H9 (cell line): ENCODE measurements around the gene NUDCD2. TPM values are rescaled to one million over a fixed set of nuclear protein-coding genes. Genes with fewer than 3 reads are reported as not detected.

Experiments
- DNase-seq: peaks from one replicate; pipeline ENCODE4 v3.0.0-alpha.2; 2017
- H2AFZ ChIP-seq: one replicate; pipeline ENCODE4 v1.6.1; 2013; ENCODE audit warnings: mild to moderate bottlenecking, low read length, control low read depth, moderate library complexity
- H2AK5ac ChIP-seq: 2 replicates; pipeline ENCODE4 v1.6.1; 2013; ENCODE audit warnings: low read length, control low read depth, mixed read lengths; ENCODE audit not compliant: insufficient read length
- H2BK120ac ChIP-seq: one replicate; pipeline ENCODE4 v1.6.1; 2013; ENCODE audit warnings: low read depth, mild to moderate bottlenecking, low read length, control low read depth, inconsistent platforms; ENCODE audit not compliant: poor library complexity, severe bottlenecking
- H2BK12ac ChIP-seq: 2 replicates; pipeline ENCODE4 v1.6.1; 2013; ENCODE audit warnings: low read length, control low read depth, mixed read lengths, low read depth; ENCODE audit not compliant: insufficient read length
- H2BK15ac ChIP-seq: 2 replicates; pipeline ENCODE4 v1.6.1; 2013; ENCODE audit warnings: low read depth, low read length, control low read depth
- H2BK20ac ChIP-seq: one replicate; pipeline ENCODE4 v1.6.1; 2013; ENCODE audit warnings: low read depth, mild to moderate bottlenecking, low read length, control low read depth, inconsistent platforms; ENCODE audit not compliant: poor library complexity, severe bottlenecking
- H2BK5ac ChIP-seq: 2 replicates; pipeline ENCODE4 v1.6.1; 2013; ENCODE audit warnings: low read length, control low read depth, mixed read lengths; ENCODE audit not compliant: insufficient read length
- H3K14ac ChIP-seq: 2 replicates; pipeline ENCODE4 v1.6.1; 2013; ENCODE audit warnings: low read length, control low read depth; ENCODE audit not compliant: insufficient read depth
- H3K18ac ChIP-seq: 2 replicates; pipeline ENCODE4 v1.6.1; 2013; ENCODE audit warnings: low read depth, mild to moderate bottlenecking, mixed read lengths, low read length, control low read depth; ENCODE audit not compliant: insufficient read length
- H3K23ac ChIP-seq: 2 replicates; pipeline ENCODE4 v1.6.1; 2013; ENCODE audit warnings: low read length, control low read depth, mixed read lengths, low read depth; ENCODE audit not compliant: insufficient read length
- H3K23me2 ChIP-seq: 2 replicates; pipeline ENCODE4 v1.6.1; 2013; ENCODE audit warnings: low read depth, mild to moderate bottlenecking, mixed read lengths, low read length, control low read depth; ENCODE audit not compliant: insufficient read length, poor library complexity, severe bottlenecking
- H3K27ac ChIP-seq: 2 replicates; pipeline ENCODE4 v1.5.1; 2013; ENCODE audit warnings: low read length, control low read depth, mixed read lengths, low read depth; ENCODE audit not compliant: insufficient read length
- H3K27me3 ChIP-seq: 2 replicates; pipeline ENCODE4 v1.6.1; 2013; ENCODE audit warnings: low read length, control low read depth, inconsistent platforms; ENCODE audit not compliant: insufficient read depth
- H3K4ac ChIP-seq: 2 replicates; pipeline ENCODE4 v1.6.1; 2013; ENCODE audit warnings: low read depth, mild to moderate bottlenecking, control low read depth, inconsistent platforms, low read length, moderate library complexity
- H3K4me1 ChIP-seq: 2 replicates; pipeline ENCODE4 v1.6.1; 2013; ENCODE audit warnings: low read length, control low read depth, inconsistent platforms; ENCODE audit not compliant: insufficient read depth
- H3K4me2 ChIP-seq: 2 replicates; pipeline ENCODE4 v1.6.1; 2013; ENCODE audit warnings: low read length, control low read depth, mixed read lengths; ENCODE audit not compliant: insufficient read length, insufficient read depth
- H3K56ac ChIP-seq: 2 replicates; pipeline ENCODE4 v1.6.1; 2013; ENCODE audit warnings: low read depth, mild to moderate bottlenecking, mixed read lengths, low read length, control low read depth; ENCODE audit not compliant: insufficient read length
- H3K79me1 ChIP-seq: 2 replicates; pipeline ENCODE4 v1.6.1; 2013; ENCODE audit warnings: low read depth, mild to moderate bottlenecking, moderate library complexity, low read length, control low read depth, inconsistent platforms; ENCODE audit not compliant: insufficient read depth, poor library complexity, severe bottlenecking
- H3K79me2 ChIP-seq: 2 replicates; pipeline ENCODE4 v1.6.1; 2013; ENCODE audit warnings: low read length, control low read depth, inconsistent platforms; ENCODE audit not compliant: insufficient read depth
- H3K9ac ChIP-seq: 2 replicates; pipeline ENCODE4 v1.6.1; 2013; ENCODE audit warnings: low read length, control low read depth, mixed read lengths; ENCODE audit not compliant: insufficient read length; ENCODE audit errors: extremely low read depth
- H3K9me3 ChIP-seq: one replicate; pipeline ENCODE4 v1.6.1; 2013; ENCODE audit warnings: low read depth, low read length, inconsistent platforms; ENCODE audit not compliant: control insufficient read depth
- H3T11ph ChIP-seq: one replicate; pipeline ENCODE4 v1.6.1; 2013; ENCODE audit warnings: mild to moderate bottlenecking, low read length, control low read depth, inconsistent platforms
- H4K20me1 ChIP-seq: one replicate; pipeline ENCODE4 v1.6.1; 2013; ENCODE audit not compliant: control insufficient read depth, insufficient read length, insufficient read depth
- H4K5ac ChIP-seq: 2 replicates; pipeline ENCODE4 v1.6.1; 2013; ENCODE audit warnings: low read depth, mild to moderate bottlenecking, mixed read lengths, low read length, control low read depth; ENCODE audit not compliant: insufficient read length
- H4K8ac ChIP-seq: replicated peaks from 2 replicates; pipeline ENCODE4 v1.6.1; 2013; ENCODE audit warnings: low read length, control low read depth, mixed read lengths, low read depth; ENCODE audit not compliant: insufficient read length
- H4K91ac ChIP-seq: 2 replicates; pipeline ENCODE4 v1.6.1; 2013; ENCODE audit warnings: low read depth, mild to moderate bottlenecking, moderate library complexity, mixed read lengths, low read length, control low read depth; ENCODE audit not compliant: insufficient read length
- H3K27ac Mint-ChIP-seq, 3 experiments: 2 replicates in 2 of 3; 3 replicates in 1 of 3; pipeline ENCODE4 v1.8.0; 2020 to 2021; ENCODE audit warnings: mixed read lengths in 3 of 3, mild to moderate bottlenecking in 1 of 3, moderate library complexity in 1 of 3
- H3K27me3 Mint-ChIP-seq: 2 replicates; pipeline ENCODE4 v1.8.0; 2021; ENCODE audit warnings: low read depth, mild to moderate bottlenecking, moderate library complexity, mixed read lengths
- H3K36me3 Mint-ChIP-seq, 3 experiments: 2 replicates in 2 of 3; 3 replicates in 1 of 3; pipeline ENCODE4 v1.8.0; 2020 to 2021; ENCODE audit warnings: low read depth in 3 of 3, mixed read lengths in 3 of 3; ENCODE audit not compliant: insufficient read depth in 1 of 3
- H3K4me1 Mint-ChIP-seq, 2 experiments: 2 replicates each; pipeline ENCODE4 v1.8.0; 2020; ENCODE audit warnings: mixed read lengths in 2 of 2
- H3K4me3 Mint-ChIP-seq, 2 experiments: 2 replicates in 1 of 2; 3 replicates in 1 of 2; pipeline ENCODE4 v1.8.0; 2020 to 2021; ENCODE audit warnings: mild to moderate bottlenecking in 2 of 2, mixed read lengths in 2 of 2, moderate library complexity in 1 of 2
- H3K9me3 Mint-ChIP-seq, 2 experiments: 2 replicates in 1 of 2; 3 replicates in 1 of 2; pipeline ENCODE4 v1.8.0; 2020; ENCODE audit warnings: mild to moderate bottlenecking in 2 of 2, mixed read lengths in 2 of 2, moderate library complexity in 1 of 2
- CTCF ChIP-seq: fragments of 200-600 bp; sonication (generic); conservative IDR thresholded peaks from 3 replicates; pipeline ENCODE4 v1.8.0; 2021; ENCODE audit warnings: antibody characterized with exemption, mild to moderate bottlenecking
- WGBS: extraction: QIAGEN DNeasy Blood & Tissue Kit; methylation state at CpG from one replicate; pipeline ENCODE4 v1.1.7; 2013; ENCODE audit warnings: missing lambda C conversion rate, low lambda C conversion rate, mixed read lengths; ENCODE audit not compliant: insufficient read length; ENCODE audit errors: extremely low coverage; 5-methylcytosine and 5-hydroxymethylcytosine counted together
- total RNA-seq: library from RNA; stranded (reverse); gene quantifications from 2 replicates; pipeline ENCODE4 v1.2.1, GENCODE V29; 2021

The NUDCD2 gene
- total RNA-seq, 1 experiment from 2014 or later, result 42.2 TPM

GRCh38 chr5:163497315-163497714 is 37.4 kb upstream of the NUDCD2 start:
- H3K18ac ChIP-seq, result no peak overlapping the region
- H4K20me1 ChIP-seq, result no peaks in the 10 kb centered on the region
- no peak overlapping the region for H4K5ac ChIP-seq
- H3K36me3 Mint-ChIP-seq, result peaks cover 0 to 10% (median 0%) of the 10 kb centered on the region in 3 experiments; a peak in 3 of 7 replicates
- H2AK5ac ChIP-seq, result no peak overlapping the region
- H3K23ac ChIP-seq, result no peak overlapping the region
- H3K4me3 Mint-ChIP-seq, result no peak overlapping the region
- TF ChIP-seq CTCF, result no peak
- H4K91ac ChIP-seq, result no peak overlapping the region
- no peak overlapping the region for H2BK15ac ChIP-seq
- no CpG with 5 or more reads among the region's 3 CpGs for WGBS
- H3K27ac Mint-ChIP-seq, result no peak overlapping the region
- no peaks in the 10 kb centered on the region for H3K79me1 ChIP-seq
- H3K4me1 ChIP-seq, result no peaks in the 10 kb centered on the region
- H3K27me3 ChIP-seq, result no peaks in the 10 kb centered on the region
- no peaks in the 10 kb centered on the region for H3K9me3 ChIP-seq
- H2BK20ac ChIP-seq, result no peak overlapping the region
- no peak overlapping the region for H3K4ac ChIP-seq
- no peak overlapping the region for H3T11ph ChIP-seq
- H3K4me2 ChIP-seq, result no peak overlapping the region
- H3K9ac ChIP-seq, result no peak overlapping the region
- H3K23me2 ChIP-seq, result no peaks in the 10 kb centered on the region
- no peak overlapping the region for H2AFZ ChIP-seq
- no peaks in the 10 kb centered on the region for H3K9me3 Mint-ChIP-seq
- no peak overlapping the region for H3K14ac ChIP-seq
- H3K4me1 Mint-ChIP-seq, result peaks cover 0 to under 1% of the 10 kb centered on the region in 2 experiments; a peak in 2 of 4 replicates
- H2BK12ac ChIP-seq, result no peak overlapping the region
- H4K8ac ChIP-seq, result no peak overlapping the region
- no peak overlapping the region for H3K27ac ChIP-seq
- no peaks in the 10 kb centered on the region for H3K79me2 ChIP-seq
- H3K27me3 Mint-ChIP-seq, result no peaks in the 10 kb centered on the region
- H3K56ac ChIP-seq, result no peak overlapping the region
- no peak overlapping the region for H2BK5ac ChIP-seq
- no peak overlapping the region for H2BK120ac ChIP-seq
- no peak for DNase-seq
